Posterior vena cava (tissue), 2 donors: ENCODE data around the gene NCKAP1. TPM values are rescaled to one million over a fixed set of nuclear protein-coding genes. Genes with fewer than 3 reads are reported as not detected.
"Not testable (repeated sequence)": the region's sequence is repeated elsewhere in the genome, so short reads cannot be mapped to it uniquely, and the experiment has no call there.

ENCODE experiments used
- DNase-seq: peaks from one replicate; pipeline ENCODE4 v3.0.0-alpha.2; 2020; ENCODE audit warnings: low spot score
- intact Hi-C, 2 donors: fragments of 100-400 bp; cut with DNase I; formaldehyde crosslinking; loops; one replicate each; pipeline versions ENCODE4 v1.14.1 to v1.14.2; 2022 to 2023
- total RNA-seq, 2 donors: library from RNA; stranded (reverse); fragmentation: NEBNext Ultra II Directional; extraction: Animal tissue kit (Norgen Biotek cat#: 25700); gene quantifications; one replicate each; pipeline ENCODE4 v1.2.1, GENCODE V29; 2021
- donor health status: DM: yes; HTN: yes; CAD: no.
- donor health status: DM: yes; HTN: yes; CAD: no.

The NCKAP1 gene
- total RNA-seq, 2 donors from 2014 or later: 187 to 280 TPM

DNA sequence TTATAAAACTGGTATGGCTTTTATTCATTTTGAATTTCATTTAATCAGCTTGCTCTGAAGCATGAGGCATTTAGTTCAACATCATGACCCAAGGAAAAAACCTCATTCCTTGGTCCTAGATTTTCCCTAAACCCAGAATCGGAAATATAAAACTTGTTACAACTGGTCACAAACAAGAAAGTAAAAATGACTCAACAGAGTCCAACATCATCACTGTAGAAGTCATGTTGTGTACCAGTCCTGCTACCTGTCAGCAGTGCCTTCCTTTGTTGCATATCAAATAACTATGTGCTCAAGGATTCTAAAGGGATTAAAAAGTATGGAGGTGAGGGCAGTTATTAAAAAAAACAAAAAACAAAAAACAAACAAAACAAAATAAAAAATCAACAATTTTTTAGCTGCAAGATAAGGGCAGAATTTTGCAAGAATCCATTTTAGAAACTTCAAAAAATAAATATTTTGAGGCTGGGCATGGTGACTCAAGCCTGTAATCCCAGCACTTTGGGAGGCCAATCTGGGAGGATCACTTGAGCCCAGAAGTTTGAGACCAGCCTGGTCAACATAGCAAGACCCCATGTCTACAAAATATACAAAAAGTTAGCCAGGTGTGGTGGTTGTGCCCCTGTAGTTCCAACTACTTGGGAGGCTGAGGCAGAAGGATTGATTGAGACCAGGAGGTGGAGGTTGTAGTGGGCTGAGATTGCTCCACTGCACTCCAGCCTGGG, 18.4 kb downstream of the NCKAP1 start:
- intact Hi-C loops: loop anchor here in 1 of 2 donors (5.0 kb wide), 1 partner anchor 733 kb away; no protein-coding TSS in a partner anchor
- DNase-seq: no peak

DNA sequence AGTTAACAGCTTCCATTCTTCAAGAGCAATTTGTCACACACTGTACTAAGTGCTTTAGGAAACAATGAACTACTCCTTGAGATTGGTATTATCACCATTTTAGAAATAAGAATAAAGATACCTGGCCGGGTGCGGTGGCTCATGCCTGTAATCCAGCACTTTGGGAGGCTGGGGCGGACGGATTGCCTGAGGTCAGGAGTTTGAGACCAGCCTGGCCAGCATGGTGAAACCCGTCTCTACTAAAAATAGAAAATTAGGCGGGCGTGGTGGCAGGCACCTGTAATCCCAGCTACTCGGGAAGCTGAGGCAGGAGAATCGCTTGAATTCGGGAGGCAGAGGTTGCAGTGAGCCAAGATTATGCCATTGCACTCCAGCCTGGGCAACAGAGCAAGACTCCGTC, 20.4 kb downstream of the NCKAP1 start:
- intact Hi-C loops, DNase-seq: not testable (repeated sequence)

DNA sequence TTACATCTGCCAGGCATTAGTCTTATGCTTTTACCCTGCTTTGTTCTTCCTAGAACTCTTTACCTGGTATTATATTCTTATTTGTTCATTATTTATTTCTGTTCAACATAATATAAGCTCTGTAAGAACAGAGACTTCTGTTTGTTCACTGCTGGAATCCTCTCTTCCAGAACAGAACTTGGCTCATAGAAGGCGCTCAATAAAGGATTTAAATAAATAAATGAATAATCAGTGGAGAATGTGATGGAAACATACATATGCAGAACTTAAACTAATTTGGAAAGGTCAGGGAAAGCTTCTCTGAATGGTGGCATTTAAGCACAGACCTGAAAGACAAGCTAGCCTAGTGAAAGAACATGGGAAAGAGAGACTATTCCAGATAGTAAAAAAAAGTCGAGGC, 24.3 kb downstream of the NCKAP1 start:
- no peak for DNase-seq
- intact Hi-C loops: no loop called here

DNA sequence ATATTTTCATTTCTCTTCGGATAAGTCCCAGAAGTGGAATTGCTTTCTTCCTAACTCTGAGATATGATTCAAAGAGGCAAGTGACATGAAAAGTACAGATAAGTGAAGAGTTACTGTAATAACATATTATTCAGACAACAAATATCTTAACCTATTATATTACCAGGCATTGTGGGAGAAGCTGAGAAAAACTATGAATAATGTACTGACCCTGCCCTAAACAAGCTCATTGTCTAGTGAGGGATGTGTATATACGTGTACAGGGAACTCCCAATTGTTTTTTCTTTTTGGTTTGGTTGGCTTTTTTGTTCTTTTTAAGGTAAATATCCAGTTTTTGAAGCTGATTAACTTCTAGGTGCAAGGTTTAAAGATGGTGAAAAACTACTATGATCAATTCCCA, 26.5 kb downstream of the NCKAP1 start:
- intact Hi-C loops: no loop called here
- no peak for DNase-seq

DNA sequence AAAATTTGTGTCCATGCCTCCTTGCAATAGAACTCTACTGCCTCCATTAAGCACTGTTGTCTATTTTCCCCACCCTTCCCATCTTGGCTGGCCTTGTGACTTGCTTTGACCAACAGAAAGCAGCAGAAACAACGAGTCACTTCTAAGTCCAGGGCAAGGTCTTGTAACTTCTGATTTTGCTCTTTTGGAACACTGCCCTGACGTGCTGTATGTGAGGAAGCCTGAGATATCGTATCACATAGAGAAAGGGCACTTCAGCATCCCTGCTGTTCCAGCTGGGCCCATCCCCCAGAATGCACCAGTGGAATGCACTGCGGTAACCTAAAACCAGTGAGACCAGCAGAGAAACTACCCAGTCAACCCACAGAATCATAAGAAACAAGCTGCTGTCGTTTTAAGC, 28.1 kb downstream of the NCKAP1 start:
- intact Hi-C loops: no loop called here
- DNase-seq: no peak

DNA sequence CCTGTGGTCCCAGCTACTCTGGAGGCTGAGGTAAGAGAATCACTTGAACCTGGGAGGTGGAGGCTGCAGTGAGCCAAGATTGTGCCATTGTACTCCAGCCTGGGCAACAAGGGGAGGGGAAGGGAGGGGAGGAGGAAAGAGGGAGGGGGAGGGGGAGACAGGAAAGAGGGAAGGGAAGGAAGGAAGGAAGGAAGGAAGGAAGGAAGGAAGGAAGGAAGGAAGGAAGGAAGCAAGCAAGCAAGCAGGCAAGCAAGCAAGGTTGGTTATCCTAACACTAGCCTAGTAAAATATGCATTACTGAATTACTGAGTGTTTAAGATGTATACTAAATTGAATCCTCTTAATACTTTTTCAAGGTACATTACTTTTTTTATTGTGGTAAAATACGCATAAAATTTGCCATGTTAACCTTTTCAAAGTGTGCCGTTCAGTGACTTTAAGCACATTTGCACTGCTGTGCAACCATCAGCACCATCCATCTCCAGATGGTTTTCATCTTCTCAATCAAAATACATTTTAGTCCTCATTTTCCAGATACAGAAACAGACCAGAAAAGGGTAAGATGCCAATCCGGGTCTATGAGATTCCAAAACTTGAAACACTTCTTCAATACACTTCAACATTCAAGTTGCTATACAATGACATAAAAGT, 28.9 kb downstream of the NCKAP1 start:
- intact Hi-C loops: no loop called here
- DNase-seq: no peak

DNA sequence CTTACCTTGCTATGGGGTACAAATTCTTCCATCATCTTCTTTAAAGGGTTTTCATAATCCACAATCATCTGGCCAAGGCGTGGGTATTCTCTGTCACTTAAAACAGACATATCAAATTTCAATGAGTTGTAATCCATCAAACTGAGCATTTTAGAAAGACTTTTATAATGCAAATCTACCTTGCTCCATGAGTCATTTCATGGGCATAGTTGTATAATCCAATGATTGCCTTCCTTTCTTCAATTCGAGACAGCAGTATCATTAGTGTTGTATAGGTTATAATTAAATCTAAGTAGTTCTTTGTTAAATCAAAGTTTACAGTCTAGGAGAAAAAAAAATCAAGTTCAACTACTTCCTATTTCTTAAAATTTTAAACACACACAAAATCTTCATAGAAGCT, 36.3 kb downstream of the NCKAP1 start:
- no peak for DNase-seq
- intact Hi-C loops: no loop called here

DNA sequence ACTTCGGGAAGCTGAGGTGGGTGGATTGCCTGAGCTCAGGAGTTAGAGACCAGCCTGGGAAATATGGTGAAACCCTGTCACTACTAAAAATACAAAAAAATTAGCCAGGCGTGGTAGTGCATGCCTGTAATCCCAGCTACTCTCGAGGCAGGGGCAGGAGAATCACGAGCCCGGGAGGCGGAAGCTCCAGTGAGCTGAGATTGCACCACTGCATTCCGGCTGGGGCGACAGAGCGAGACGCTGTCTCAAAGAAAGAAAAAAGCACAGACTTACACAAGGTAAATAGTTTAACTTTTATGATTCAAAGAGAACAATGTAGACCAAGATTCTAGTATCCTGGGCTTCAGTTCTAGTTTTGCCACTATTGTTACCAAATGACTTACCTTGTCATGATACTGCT, 37.4 kb downstream of the NCKAP1 start:
- intact Hi-C loops: no loop called here
- DNase-seq: no peak

DNA sequence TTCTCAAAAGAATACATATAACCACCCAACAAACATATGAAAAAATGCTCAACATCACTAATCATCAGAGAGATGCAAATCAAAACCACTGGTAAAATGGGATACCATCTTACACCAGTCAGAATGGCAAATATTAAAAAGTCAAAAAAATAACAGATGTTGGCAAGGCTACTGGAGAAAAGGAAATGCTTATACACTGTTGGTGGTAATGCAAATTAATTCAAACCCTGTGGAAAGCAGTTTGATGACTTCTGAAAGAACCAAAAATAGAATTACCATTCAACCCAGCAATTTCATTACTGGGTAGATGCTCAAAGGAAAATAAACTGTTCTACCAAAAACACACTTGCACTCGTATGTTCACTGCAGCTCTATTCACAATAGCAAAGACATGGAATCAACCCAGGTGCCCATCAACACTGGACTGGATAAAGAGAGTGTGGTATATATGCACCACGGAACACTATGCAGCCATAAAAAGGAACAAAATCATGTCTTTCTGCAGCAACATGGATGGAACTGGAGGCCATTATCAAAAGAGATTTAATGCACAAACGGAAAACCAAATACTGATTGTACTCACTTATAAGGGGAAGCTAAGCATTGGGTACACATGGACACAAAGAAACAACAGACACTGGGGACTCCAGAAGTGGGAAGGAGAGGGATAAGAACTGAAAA, 38.8 kb downstream of the NCKAP1 start:
- intact Hi-C loops: no loop called here

DNA sequence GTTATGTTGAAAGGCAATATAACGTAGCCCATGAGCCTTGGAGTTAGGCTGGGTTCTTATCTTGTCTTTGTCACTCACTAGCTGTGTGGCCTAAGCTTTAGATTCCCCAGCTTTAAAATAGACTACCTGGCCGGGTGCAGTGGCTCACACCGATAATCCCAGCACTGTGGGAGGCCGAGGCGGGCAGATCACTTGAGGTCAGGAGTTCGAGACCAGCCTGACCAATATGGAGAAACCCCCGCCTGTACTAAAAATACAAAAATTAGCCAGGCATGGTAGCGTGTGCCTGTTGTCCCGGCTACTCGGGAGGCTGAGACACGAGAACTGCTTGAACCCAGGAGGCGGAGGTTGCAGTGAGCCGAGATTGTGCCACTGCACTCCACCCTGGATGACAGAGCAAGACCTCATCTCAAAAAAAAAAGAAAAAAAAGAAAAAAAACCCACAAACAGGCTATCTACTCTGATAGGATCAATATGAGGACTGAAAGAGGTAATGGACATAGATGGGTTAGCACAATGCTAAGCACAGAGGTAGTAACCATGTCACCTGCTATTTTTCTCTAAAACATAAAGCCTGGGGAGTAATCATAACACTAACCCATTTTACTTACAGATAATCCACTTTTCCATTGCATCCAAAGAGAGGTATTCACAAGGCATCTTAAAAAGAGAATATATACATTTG, 43.9 kb downstream of the NCKAP1 start:
- no peak for DNase-seq
- intact Hi-C loops: no loop called here

More for the DNA sequence above, 38.8 kb downstream of the NCKAP1 start:
- no peak for DNase-seq

DNA sequence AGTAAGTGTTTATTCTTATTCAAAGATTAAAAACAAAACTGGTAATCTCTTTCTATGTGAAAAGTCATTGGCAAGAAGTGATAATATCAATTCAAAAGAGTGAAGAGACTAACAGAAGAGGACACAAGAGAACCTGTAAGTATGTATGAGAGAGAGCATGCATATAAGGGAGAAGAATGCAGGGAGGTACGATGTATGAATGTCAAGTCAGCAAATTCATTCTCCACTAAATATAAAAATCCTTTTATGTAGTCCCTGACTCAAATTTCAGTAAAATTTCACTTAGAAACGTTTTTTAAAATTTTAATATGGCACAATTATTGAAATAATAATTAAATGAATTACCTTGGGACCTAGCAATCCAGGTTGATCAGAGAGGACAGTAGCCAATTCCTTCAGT, 55.3 kb downstream of the NCKAP1 start:
- DNase-seq: no peak
- intact Hi-C loops: no loop called here

DNA sequence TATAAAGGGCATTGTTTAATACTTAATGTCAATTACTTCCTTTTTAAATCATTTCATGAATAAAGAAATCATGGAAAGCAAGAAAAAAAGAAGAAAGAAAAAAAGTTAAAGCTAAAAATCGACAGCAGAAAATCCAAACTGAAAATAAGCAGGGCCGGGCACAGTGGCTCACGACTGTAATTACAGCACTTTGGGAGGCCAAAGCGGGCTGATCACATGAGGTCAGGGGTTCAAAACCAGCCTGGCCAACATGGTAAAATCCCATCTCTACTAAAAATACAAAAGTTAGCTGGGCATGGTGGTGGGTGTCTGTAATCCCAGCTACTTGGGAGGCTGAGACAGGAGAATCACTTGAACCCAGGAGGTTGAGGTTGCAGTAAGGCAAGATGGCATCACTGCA, 56.8 kb downstream of the NCKAP1 start:
- intact Hi-C loops, DNase-seq: not testable (repeated sequence)

DNA sequence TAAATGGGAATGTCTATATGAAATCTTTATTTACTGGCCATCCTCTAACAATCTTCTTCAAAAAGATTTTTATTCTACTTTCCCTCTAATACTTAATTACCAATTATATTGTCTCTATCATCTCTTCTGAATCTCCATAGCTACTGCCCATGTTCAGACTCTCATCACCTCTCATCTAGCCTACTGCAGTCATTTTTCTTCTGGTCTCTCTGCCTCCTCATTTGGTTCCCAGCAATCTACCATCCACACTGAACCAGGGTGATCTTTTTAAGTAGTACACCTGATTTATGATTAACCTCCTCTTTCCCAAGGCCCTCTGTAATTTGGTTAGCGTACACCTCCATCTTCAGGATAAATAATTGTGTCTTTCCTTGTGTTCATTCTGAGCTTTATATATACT, 57.6 kb downstream of the NCKAP1 start:
- intact Hi-C loops: no loop called here
- DNase-seq: no peak

DNA sequence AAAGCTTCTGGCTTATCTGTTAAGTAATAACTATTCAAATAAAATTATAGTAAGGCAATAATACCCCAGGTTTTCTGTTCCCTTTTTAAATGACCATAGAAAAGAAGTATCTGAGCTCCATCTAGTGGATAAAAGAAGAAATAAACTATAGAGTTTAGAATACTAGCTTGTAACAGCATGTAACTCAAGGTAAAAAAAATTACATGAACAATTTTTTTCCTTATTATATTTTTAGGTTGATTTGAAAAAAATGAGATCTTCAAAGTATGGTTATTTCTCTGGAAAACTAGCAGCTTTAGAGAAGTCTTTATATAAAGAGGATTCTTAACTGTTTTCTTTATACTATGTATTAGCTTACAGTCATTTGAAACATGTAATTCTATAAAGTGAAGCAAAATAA, 58.1 kb downstream of the NCKAP1 start:
- intact Hi-C loops: no loop called here
- no peak for DNase-seq

DNA sequence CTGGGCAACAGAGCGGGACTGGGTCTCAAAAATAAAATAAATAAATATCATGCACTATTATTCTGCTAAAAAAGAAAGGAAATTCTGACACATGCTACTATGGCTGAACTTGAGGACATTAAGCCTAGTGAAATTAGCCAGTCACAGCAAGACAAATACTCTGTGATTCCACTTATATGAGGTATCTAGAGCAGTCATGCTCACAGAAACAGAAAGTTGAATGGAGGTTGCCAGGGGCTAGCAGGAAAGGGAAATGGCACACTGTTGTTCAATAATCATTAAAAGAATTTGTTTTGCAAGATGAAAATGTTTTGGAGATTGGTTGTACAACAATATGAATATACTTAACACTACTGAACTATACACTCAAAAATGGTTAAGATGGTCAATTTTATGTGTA, 60.8 kb downstream of the NCKAP1 start:
- DNase-seq: no peak
- intact Hi-C loops: no loop called here

DNA sequence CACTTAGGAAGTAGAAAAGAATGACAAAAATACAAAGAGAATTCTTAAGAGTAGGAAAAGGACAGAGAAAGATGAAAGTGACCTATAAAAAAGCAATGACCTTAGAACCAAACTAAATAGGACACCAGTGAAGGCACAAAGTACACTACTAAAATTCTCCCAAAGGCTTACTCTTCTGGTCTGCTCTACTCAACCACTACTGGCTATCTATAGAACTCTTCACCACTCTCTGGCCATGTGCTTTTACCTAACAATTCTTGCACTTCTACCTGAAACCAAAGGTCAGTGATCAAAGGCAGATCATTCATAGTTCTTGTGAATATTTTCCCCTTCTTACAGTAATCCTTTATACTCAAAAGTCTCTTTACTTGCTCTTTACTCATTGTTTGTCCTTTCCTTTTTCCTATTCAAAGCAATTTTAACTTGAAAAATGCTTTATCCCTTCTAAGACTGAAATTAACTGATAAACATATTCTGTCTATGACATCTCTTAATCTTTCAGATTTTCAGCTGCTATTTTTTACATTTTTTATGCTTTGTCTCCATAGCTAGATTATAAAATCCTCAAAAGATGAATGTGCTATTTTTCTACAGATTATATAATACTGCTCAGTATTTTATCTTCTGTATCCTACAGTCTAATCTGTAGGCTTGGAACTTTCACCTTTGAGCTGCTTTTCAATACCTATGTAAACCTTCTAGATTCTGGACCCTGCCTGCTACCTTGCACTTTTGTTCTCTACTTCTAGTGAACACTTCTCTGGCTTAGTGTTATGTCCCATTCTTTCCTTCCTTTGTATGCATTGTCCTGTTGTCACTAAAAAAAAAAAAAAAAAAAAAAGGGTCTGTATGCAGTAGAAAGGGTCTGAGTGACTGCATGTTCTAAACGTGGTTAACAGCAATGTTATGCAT, 64.6 kb downstream of the NCKAP1 start:
- intact Hi-C loops: no loop called here
- no peak for DNase-seq

DNA sequence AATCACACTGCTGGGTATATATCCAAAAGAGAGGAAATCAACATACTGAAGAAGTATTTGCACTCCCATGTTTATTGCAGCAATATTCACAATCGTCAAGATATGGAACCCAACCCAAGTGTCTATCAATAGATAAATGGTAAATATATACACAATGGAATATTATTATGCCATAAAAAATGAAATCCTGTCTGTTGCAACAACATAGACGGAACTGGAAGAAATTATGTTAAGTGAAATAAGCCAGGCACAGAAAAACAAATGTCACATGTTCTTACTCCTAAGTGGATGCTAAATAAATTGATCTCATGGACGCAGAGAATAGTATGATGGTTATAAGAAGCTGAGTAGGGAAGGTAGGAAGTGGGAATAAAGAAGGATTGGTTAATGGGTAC, 65.7 kb downstream of the NCKAP1 start:
- DNase-seq: no peak
- intact Hi-C loops: no loop called here

DNA sequence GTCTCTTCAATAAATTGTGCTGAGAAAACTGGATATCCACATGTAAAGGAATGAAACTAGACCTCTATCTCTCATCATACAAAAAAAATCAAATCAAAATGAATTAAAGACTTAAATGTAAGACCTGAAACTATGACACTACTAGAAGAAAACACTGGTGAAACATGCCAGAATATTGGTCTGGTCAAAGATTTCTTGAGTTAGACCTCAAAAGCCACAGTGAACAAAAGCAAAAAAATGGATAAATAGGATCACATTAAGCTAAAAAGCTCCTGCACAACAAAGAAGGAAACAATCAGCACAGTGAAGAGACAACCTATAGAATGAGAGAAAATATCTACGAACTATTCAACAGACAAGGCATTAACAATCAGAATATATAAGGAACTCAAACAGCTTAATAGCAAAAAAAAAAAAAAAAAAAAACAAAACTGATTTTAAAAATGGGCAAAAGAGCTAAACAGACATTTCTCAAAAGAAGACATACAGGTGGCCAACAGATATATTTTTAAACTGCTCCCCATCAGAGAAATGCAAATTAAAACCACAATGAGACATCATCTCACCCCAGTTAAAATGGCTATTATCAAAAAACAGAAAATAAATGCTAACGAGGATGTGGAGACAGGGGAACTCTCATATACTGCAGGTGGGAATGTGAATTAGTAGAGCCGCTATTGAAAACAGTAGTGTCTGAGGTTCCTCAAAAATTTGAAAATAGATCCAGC, 66.3 kb downstream of the NCKAP1 start:
- intact Hi-C loops: no loop called here
- DNase-seq: no peak
